NCI-H510A (cell line): Measurements from ENCODE around the gene USP47.

ENCODE experiments used
- DNase-seq: peaks from one replicate; lab custom pipeline; 2025; lab: John Stamatoyannopoulos, UW

The USP47 gene

GRCh38 chr11:11937433-11937832 is 95.7 kb downstream of the USP47 start:
- no peak for DNase-seq

GRCh38 chr11:11937957-11938356 is 96.2 kb downstream of the USP47 start:
- DNase-seq, result no peak

- no peak for DNase-seq
Observed at GRCh38 chr11:11940551-11940950, 98.8 kb downstream of the USP47 start.

GRCh38 chr11:11942668-11943067 is 100.9 kb downstream of the USP47 start:
- DNase-seq, result no peak

- no peak for DNase-seq
Observed at GRCh38 chr11:11944444-11944843, 102.7 kb downstream of the USP47 start.

GRCh38 chr11:11946180-11946579 is 104.4 kb downstream of the USP47 start:
- DNase-seq, result no peak

- no peak for DNase-seq
Observed at GRCh38 chr11:11946878-11947277, 105.1 kb downstream of the USP47 start.

GRCh38 chr11:11947825-11948224 is 106.1 kb downstream of the USP47 start:
- no peak for DNase-seq

GRCh38 chr11:11948242-11948947 is 106.6 kb downstream of the USP47 start:
- DNase-seq, result no peak

GRCh38 chr11:11949482-11949881 is 107.7 kb downstream of the USP47 start:
- no peak for DNase-seq

GRCh38 chr11:11952036-11952435 is 110.3 kb downstream of the USP47 start:
- DNase-seq, result no peak

- no peak for DNase-seq
Observed at GRCh38 chr11:11956006-11956405, 114.2 kb downstream of the USP47 start.

GRCh38 chr11:11958403-11959231 is 116.8 kb downstream of the USP47 start:
- no peak for DNase-seq

- DNase-seq, result no peak
Observed at GRCh38 chr11:11959601-11960000, 117.8 kb downstream of the USP47 start.

- DNase-seq, result no peak
Observed at GRCh38 chr11:11960687-11961086, 118.9 kb downstream of the USP47 start.

- no peak for DNase-seq
Observed at GRCh38 chr11:11961399-11962028, 119.7 kb downstream of the USP47 start.

GRCh38 chr11:11963067-11963466 is 121.3 kb downstream of the USP47 start:
- DNase-seq, result no peak

GRCh38 chr11:11963842-11964773 is 122.3 kb downstream of the USP47 start:
- no peak for DNase-seq

GRCh38 chr11:11964774-11965150 is 123.0 kb downstream of the USP47 start:
- DNase-seq, result no peak

- DNase-seq, result no peak
Observed at GRCh38 chr11:11965192-11965591, 123.4 kb downstream of the USP47 start.

- no peak for DNase-seq
Observed at GRCh38 chr11:11965656-11966353, 124.0 kb downstream of the USP47 start.
